Measurements from ENCODE around the gene CTPS1.

DNA sequence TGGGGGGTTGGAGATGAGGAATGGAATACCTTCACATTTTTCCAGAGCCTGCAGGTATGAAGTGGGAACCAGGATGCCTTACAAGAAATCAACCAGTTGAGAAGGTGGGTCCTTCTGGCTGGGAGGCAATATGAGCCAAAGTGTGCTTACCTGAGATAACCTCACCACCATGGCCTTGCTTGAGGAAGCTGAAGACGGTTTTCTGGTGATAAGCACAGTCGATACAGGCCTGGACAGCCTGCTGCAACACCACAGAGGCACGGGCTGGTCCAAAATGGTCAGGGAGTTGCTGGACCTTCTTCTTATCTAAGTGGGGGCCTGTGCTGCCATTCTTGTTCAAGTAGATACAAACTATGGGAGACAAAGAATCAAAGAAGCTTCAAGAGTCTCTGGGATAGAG lies 69.0 kb downstream of the CTPS1 start:
- TF ChIP-seq GATA2 (IDR thresholded peaks at IDR 0.05; ENCODE audit: low read depth, low read length) (no peak), GATA3 (IDR thresholded peaks at IDR 0.05; ENCODE audit: low read depth, low read length) (no peak)
